HG02840 (cell line): ENCODE data around the gene FAM240B.

Source experiments
- ATAC-seq: cut with Tn5 transposase; IDR thresholded peaks from one replicate; pipeline ENCODE4 v1.9.1; 2021; ENCODE audit warnings: mild to moderate bottlenecking, moderate library complexity, moderate number of reproducible peaks; ENCODE audit not compliant: unreplicated experiment, low FRiP score

Gene FAM240B

DNA sequence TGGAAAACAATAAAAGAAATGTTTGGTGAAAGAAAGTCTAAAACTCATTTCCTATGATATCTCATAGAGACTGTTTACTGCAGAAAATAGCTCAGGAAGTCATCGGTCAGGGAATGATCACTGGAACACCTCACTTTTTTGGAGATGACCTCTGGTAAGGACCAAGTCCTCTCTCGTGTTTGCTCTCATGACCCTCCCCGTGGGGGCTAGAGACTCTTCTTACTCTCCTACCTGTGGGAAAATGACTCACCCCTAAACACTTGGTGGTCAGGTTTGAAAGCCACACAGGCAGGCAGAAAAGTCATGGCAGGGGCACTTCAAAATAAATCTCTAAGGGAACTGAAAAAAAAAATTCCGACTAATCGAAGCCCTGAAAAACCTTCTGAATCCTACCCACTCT, 48.2 kb downstream of the FAM240B start:
- ATAC-seq, result no peak

GRCh38 chr9:38671372-38671731, 48.6 kb downstream of the FAM240B start:
- no peak for ATAC-seq

DNA sequence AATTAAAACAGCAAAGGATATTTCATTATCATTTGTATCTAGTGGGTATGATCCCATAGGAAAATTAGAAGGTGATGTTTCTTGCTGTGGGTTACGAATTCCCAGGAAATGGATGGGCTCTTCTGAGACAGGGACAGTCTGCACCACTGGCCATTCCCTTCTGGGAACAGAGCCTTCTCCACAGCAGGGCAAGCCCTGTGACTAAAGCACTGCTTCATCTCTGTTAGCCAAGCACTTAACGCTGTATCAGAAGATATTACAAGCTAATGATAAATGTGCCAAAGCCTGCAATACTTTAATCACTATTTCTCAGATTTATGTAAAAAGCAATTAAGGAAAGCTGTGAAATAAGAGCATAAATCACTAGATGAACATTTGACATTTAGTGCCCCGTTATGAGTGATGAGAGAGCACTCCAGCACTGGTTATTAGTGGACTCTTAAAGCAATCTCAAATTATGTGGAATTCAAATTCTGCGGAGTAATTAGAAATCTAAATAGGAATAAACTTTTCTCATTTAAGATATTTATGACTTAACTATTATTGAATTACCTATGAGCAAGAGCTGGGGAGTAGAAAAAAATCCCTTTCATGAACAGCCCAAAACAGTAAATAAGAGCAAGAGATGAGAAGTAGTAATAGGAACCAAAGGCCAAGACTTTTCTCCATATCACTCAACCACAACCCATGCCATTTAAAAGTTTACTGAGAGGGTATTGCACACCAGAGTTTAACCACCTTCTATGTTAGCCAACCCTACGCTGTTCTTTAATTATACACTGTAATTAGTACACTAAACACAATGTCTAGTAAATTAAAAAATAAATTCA, 49.2 kb downstream of the FAM240B start:
- no peak for ATAC-seq

DNA sequence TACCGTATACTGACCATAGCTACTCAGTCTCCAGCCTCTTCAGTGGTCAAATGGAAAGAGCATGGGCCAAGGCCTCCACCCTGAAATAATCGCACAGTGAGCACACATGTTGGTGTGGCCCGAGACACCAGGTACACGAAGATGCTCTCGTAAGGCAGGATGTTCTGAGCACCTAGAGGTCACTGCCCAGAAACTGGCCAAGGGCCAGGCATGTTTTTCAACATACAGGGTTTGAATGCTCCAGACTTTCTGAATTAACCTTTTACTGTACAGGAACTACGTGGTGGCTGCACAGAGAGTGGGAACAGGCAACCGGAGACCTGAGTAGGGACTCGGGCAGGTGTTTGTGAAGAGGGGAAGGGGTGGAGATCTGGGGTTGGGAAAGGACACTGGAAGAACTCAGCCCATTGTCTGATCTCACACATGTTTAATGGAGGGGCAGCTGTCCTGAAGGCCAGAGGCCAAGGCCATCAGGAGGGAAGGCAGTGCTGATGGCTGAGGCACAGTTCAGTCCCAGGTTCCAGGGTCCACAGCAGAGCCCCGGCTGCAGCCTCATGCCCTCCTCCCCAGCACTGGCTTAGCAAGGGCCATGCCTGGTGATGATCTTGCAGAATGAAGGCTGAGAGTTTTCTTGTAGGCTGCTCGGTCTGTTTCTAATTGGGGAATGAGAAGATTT, 51.0 kb downstream of the FAM240B start:
- ATAC-seq, result no peak

- ATAC-seq, result no peak
These were observed 57.0 kb downstream of the FAM240B start for GRCh38 chr9:38662763-38663593.

GRCh38 chr9:38659538-38659937, 60.4 kb downstream of the FAM240B start:
- ATAC-seq, result no peak

- no peak for ATAC-seq
These were observed 63.0 kb downstream of the FAM240B start for GRCh38 chr9:38656896-38657295.

- ATAC-seq, result no peak
These were observed 67.4 kb downstream of the FAM240B start for GRCh38 chr9:38652486-38652885.

DNA sequence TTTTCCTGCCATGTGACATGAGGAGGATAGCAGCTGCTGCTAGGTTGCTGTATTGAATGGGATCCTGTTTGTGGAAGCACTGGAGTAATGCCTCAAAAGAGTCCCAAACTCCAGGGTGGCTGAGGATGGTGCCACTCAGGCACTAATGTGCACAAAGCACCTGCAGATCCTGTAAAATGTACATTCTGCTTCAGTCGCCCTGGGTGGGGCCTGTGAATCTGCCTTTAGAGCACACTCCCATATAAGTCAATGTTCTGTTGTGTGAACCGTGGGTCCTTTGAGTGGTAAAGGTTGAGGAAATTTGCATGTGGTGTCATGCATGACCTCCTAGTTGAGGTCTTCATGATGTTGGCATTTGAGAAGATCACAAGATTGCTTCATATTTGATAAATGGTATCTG, 67.9 kb downstream of the FAM240B start:
- ATAC-seq, result no peak

DNA sequence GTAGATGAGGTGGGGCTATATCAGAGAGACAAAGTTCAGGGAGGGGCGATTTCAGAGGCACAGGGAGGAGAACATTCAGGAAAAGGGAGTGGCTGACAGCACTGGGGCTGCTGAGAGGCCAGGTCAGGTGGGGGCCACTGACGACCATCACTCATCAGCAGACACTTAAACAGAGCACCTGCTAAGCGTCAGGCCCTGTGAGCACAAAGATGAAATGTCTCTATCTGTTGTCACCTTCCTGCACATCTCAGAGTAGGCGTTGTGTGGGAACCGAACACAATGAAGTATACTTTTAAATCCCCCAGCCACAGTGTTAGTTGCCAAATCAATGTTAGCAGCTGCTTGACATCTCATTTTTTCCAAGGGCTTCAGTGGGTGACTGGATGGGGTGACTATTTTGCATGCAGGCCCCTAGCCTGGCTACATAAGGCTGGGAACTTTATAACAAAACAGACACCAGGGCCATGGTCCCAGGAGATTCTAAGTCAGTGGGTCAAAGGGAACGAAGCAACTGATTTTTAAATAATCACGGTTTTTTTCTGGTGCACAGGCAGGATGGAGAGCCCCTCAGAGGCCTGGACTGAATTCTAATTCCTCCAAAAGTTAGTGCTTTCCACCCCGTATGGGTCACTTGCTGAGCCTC, 68.4 kb downstream of the FAM240B start:
- ATAC-seq, result no peak

DNA sequence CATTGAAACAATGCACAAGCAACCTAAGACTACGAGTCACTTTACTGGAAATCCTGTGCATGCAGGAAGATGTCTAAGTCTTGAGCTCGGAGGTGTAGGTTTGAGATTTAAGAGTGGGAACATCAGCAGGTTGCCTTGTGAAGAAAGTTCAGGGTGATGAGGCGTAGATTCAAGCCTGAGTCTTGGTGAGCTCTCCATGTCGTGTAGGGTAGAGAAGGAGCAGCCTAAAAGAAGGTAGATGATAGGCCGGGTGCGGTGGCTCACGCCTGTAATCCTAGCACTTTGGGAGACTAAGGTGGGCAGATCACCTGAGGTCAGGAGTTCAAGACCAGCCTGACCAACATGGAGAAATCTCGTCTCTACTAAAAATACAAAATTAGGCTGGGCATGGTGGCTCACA, 69.4 kb downstream of the FAM240B start:
- no peak for ATAC-seq

DNA sequence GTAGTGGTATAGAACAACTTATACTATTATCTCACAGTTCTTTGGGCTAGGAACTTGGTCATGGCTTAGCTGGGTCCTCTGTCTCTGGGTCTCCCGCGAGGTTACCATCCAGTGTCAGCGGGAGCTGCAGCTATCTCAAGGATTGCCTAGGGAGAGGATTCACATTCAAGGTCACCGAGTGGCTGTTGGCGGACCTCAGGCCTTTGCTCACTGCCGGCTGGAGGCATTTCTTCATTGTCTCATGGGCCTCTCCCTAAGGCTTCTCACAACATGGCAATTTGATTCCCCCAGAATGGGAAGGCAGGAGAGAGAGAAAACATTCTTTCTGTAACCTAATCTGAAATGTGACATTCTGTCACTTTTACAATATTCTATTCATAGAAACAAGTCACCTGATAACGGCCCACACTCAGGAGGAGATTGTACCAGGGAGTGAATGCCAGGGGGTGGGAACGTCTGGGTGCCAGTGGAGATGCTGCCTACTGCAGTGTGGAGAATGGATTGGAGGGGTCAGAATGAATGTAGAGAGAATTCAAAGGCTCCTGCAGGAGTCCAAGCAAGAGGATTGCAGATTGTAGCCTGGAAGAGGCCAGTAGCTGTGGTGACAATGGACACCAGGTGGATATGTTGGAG, 70.1 kb downstream of the FAM240B start:
- no peak for ATAC-seq

GRCh38 chr9:38644601-38645000, 75.3 kb downstream of the FAM240B start:
- no peak for ATAC-seq
